Uterus (tissue), 4 donors: ENCODE measurements around the gene IQGAP2. TPM values are rescaled to one million over a fixed set of nuclear protein-coding genes. Genes with fewer than 3 reads are reported as not detected.

Experiments used
- DNase-seq, 2 donors: peaks; one replicate each; pipeline ENCODE4 v3.0.0-alpha.2; 2019 to 2020
- H3K27ac ChIP-seq, 2 donors: fragments of 200-600 bp; sonication (generic); 1 replicate in 1 of 2; 2 replicates in 1 of 2; pipeline ENCODE4 v1.5.1; 2016 to 2018
- H3K27me3 ChIP-seq, 2 donors: fragments of 200-600 bp; sonication (generic); one replicate each; pipeline ENCODE4 v1.5.1; 2018 to 2019; ENCODE audit warnings: control low read depth in 1 of 2
- H3K36me3 ChIP-seq, 2 donors: fragments of 200-600 bp; sonication (generic); one replicate each; pipeline ENCODE4 v1.5.1; 2019; ENCODE audit warnings: control low read depth in 1 of 2
- H3K4me1 ChIP-seq, 2 donors: fragments of 200-600 bp; sonication (generic); one replicate each; pipeline ENCODE4 v1.5.1; 2018 to 2019; ENCODE audit warnings: control low read depth in 1 of 2
- H3K4me3 ChIP-seq, 2 donors: fragments of 200-600 bp; sonication (generic); 1 replicate in 1 of 2; 2 replicates in 1 of 2; pipeline ENCODE4 v1.5.1; 2018 to 2019; ENCODE audit warnings: mild to moderate bottlenecking in 1 of 2
- H3K9me3 ChIP-seq, 2 donors: fragments of 200-600 bp; sonication (generic); one replicate each; pipeline ENCODE4 v1.5.1; 2019; ENCODE audit warnings: control low read depth in 1 of 2
- POLR2A ChIP-seq, 2 donors: fragments of 450-650 bp; IDR thresholded peaks; one replicate each; pipeline ENCODE4 v1.6.1; 2016; ENCODE audit warnings: antibody characterized with exemption in 2 of 2, mild to moderate bottlenecking in 1 of 2, moderate library complexity in 1 of 2
- intact Hi-C: fragments of 100-400 bp; cut with DNase I; formaldehyde crosslinking; loops from one replicate; pipeline ENCODE4 v1.15.1; 2023; ENCODE audit warnings: low total_unique reads
- total RNA-seq, 4 donors: library from RNA; depleted of rRNA in 3 of 4; stranded (reverse); fragments of >200 nt in 3 of 4; gene quantifications; one replicate each; pipeline versions ENCODE4 v1.1.0 to v1.2.4, GENCODE V29; 2014 to 2023
- TF ChIP-seq, protein P1 (sequence below), 4 experiments: fragments of 200-600 bp in 2 of 4; fragments of 450-650 bp in 2 of 4; sonication (generic) in 2 of 4; IDR thresholded peaks; one replicate each; pipeline ENCODE4 v1.5.1; 2016 to 2019; ENCODE audit warnings: antibody characterized with exemption in 4 of 4, mild to moderate bottlenecking in 2 of 4, moderate library complexity in 1 of 4
- donor health status: DM: yes; HTN: yes; CAD: no.

The IQGAP2 gene
- total RNA-seq, 4 donors from 2014 or later: 7.1 to 49.2 (median 9.4) TPM

DNA sequence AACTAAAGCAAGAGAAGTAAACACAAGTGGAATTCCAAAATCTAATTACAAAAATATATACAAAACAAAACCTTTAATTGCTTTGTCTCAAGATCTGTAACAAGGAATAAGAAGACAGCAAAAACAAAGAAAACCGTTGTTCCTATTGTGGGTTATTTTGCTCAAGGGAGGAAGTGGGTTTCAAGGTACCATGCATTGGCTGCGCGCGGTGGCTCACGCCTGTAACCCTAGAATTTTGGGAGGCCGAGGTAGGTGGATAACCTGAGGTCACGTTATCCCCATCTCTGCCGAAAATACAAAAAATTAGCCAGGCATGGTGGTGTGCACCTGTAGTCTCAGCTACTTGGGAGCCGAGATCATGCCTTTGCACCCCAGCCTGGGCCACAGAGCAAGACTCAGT lies 12.1 kb upstream of the IQGAP2 start:
- Histone ChIP-seq H3K36me3 (no peaks in the 10 kb centered on the region), H3K4me1 (no peaks in the 10 kb centered on the region), H3K27ac (no peak overlapping the region), H3K27me3 (no peaks in the 10 kb centered on the region), H3K4me3 (no peak overlapping the region), H3K9me3 (no peaks in the 10 kb centered on the region)
- intact Hi-C loops: no loop called here
- TF ChIP-seq, protein P1, sequence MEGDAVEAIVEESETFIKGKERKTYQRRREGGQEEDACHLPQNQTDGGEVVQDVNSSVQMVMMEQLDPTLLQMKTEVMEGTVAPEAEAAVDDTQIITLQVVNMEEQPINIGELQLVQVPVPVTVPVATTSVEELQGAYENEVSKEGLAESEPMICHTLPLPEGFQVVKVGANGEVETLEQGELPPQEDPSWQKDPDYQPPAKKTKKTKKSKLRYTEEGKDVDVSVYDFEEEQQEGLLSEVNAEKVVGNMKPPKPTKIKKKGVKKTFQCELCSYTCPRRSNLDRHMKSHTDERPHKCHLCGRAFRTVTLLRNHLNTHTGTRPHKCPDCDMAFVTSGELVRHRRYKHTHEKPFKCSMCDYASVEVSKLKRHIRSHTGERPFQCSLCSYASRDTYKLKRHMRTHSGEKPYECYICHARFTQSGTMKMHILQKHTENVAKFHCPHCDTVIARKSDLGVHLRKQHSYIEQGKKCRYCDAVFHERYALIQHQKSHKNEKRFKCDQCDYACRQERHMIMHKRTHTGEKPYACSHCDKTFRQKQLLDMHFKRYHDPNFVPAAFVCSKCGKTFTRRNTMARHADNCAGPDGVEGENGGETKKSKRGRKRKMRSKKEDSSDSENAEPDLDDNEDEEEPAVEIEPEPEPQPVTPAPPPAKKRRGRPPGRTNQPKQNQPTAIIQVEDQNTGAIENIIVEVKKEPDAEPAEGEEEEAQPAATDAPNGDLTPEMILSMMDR (IDR thresholded peaks at IDR 0.05): no peak
- TF ChIP-seq POLR2A (IDR thresholded peaks at IDR 0.05): no peak
- DNase-seq: no peak

DNA sequence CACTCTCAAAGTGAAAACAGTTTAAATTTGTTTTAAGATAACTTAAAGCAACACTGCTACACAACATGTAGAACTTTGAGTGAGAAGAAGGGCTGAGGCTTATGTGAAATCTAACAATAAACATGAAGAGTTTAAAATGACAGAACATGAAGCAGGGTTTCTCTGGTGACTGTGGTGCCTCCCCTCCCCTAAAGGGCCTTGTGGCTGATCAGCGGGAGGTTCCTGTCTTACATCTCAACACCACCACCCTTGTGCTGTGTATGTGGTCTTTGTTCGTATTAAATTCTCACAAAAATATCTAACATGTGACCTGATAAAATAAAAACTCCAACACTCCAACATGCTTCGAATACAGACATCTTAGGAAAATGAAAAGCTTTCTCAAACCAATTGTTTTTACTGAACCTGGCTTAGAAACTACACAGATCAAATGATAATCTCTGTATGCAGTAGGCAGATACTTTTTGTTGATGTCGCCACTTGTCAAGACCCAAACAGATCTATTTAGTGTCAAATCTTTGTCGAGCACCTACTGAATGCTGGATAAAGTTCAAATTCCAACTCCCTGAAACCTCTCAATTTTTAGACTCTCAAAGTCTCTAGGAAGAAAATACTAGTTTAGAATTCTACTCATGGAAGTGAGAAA lies 9.9 kb upstream of the IQGAP2 start:
- no peak overlapping the region for H3K4me3 ChIP-seq

DNA sequence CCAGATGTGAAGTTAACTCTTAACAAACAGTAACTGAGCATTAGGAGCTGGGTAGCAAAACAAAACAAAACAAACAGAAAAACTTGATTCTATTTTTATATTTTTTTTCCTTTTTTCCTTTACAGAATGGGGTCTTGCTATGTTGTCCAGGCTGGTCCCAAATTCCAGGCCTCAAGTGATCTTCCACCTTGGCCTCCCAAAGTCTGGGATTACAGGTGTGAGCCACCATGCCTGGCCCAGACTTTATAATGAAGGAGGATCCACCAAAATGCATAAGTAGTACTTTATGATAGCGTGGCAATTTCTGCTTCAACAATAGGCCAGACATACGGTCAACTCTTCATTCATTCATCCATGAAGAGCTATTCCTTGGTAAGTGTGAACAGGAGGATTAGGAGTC lies 5.9 kb upstream of the IQGAP2 start:
- no peaks in the 10 kb centered on the region for H3K27me3 ChIP-seq
- no peaks in the 10 kb centered on the region for H3K9me3 ChIP-seq
- no peaks in the 10 kb centered on the region for H3K4me1 ChIP-seq
- H3K36me3 ChIP-seq: no peaks in the 10 kb centered on the region
- intact Hi-C loops: no loop called here
- no peak overlapping the region for H3K4me3 ChIP-seq
- H3K27ac ChIP-seq: no peak overlapping the region
- no peak for DNase-seq
- TF ChIP-seq, protein P1 (IDR thresholded peaks at IDR 0.05): no peak
- TF ChIP-seq POLR2A (IDR thresholded peaks at IDR 0.05): no peak

More for the DNA sequence above, 9.9 kb upstream of the IQGAP2 start:
- Histone ChIP-seq H3K27ac (no peak overlapping the region), H3K27me3 (no peaks in the 10 kb centered on the region), H3K36me3 (no peaks in the 10 kb centered on the region), H3K9me3 (no peaks in the 10 kb centered on the region), H3K4me1 (no peaks in the 10 kb centered on the region)
- TF ChIP-seq, protein P1 (IDR thresholded peaks at IDR 0.05): no peak
- TF ChIP-seq POLR2A (IDR thresholded peaks at IDR 0.05): no peak
- intact Hi-C loops: no loop called here
- no peak for DNase-seq

DNA sequence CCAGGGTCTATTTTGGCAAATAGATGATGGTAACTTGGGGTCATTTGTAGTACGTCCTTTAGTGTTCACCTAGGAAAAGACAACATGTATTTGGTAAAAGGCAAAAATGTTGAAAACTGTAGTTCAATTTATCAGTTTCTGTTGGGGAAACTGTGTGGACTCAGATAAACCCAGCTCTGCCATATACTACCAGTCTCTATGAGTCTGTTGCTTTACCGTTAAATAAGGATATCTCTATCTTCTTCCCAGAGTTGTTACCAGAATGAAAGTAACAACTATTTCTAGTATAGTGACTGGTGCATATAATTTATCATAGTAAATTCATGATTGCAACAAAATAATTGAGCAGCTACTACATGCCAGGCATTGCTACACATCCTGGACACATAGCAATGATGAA lies 3.8 kb upstream of the IQGAP2 start:
- Histone ChIP-seq H3K4me3 (no peak overlapping the region), H3K36me3 (no peaks in the 10 kb centered on the region), H3K4me1 (no peaks in the 10 kb centered on the region), H3K27me3 (no peaks in the 10 kb centered on the region), H3K27ac (no peak overlapping the region), H3K9me3 (no peaks in the 10 kb centered on the region)
- intact Hi-C loops: no loop called here
- DNase-seq: no peak
- TF ChIP-seq POLR2A (IDR thresholded peaks at IDR 0.05): no peak
- TF ChIP-seq, protein P1 (IDR thresholded peaks at IDR 0.05): no peak

DNA sequence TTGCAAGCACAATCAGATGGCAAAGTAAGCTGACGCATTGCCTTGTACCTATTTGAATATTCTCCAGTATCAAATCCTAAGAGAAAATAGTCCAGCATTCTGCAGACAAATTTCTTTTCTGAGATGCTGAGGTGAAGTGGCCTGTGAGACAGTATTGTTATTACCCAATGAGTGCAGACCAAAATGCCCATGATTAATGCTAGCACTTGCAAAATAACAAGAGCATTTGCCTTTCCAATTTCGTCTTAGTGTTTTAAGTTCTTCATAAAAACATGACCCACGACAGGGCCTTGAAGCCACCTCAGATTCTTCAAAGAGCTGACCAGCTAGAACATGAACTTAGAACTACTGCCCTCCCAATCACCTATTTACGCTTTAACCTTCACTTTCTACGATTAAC lies 2.6 kb upstream of the IQGAP2 start:
- H3K9me3 ChIP-seq: no peaks in the 10 kb centered on the region
- H3K4me1 ChIP-seq: no peaks in the 10 kb centered on the region
- H3K4me3 ChIP-seq: no peak overlapping the region
- no peaks in the 10 kb centered on the region for H3K27me3 ChIP-seq
- intact Hi-C loops: no loop called here
- DNase-seq: no peak
- TF ChIP-seq, protein P1 (IDR thresholded peaks at IDR 0.05): no peak
- no peak for TF ChIP-seq POLR2A (IDR thresholded peaks at IDR 0.05)
- H3K36me3 ChIP-seq: no peaks in the 10 kb centered on the region
- H3K27ac ChIP-seq: no peak overlapping the region
